Duodenal mucosa (tissue), 2 donors: ENCODE data around the gene ADGB.

ENCODE experiments used
- H3K27ac ChIP-seq: one replicate; pipeline ENCODE4 v1.7.0; 2013; ENCODE audit warnings: low read depth, low read length
- H3K27me3 ChIP-seq, 2 donors: one replicate each; pipeline ENCODE4 v1.7.0; 2013; ENCODE audit warnings: low read length in 2 of 2, control low read depth in 1 of 2; ENCODE audit not compliant: insufficient read depth in 2 of 2, control insufficient read depth in 1 of 2
- H3K36me3 ChIP-seq, 2 donors: one replicate each; pipeline ENCODE4 v1.7.0; 2013; ENCODE audit warnings: low read length in 2 of 2, control low read depth in 1 of 2; ENCODE audit not compliant: insufficient read depth in 2 of 2, control insufficient read depth in 1 of 2
- H3K4me1 ChIP-seq, 2 donors: one replicate each; pipeline ENCODE4 v1.7.0; 2013; ENCODE audit warnings: low read length in 2 of 2, control low read depth in 1 of 2; ENCODE audit not compliant: insufficient read depth in 2 of 2, control insufficient read depth in 1 of 2
- H3K4me3 ChIP-seq, 2 donors: one replicate each; pipeline ENCODE4 v1.7.0; 2013; ENCODE audit warnings: low read length in 2 of 2, low read depth in 1 of 2
- H3K9ac ChIP-seq, 2 donors: one replicate each; pipeline ENCODE4 v1.7.0; 2013; ENCODE audit warnings: low read length in 2 of 2, low read depth in 1 of 2
- H3K9me3 ChIP-seq, 2 donors: one replicate each; pipeline ENCODE4 v1.7.0; 2013; ENCODE audit warnings: low read length in 2 of 2, control low read depth in 1 of 2; ENCODE audit not compliant: control insufficient read depth in 1 of 2

ADGB gene

GRCh38 chr6:146857980-146858347, 259.2 kb downstream of the ADGB start:
- no peaks in the 10 kb centered on the region for H3K9me3 ChIP-seq
- no peak overlapping the region for H3K9ac ChIP-seq
- no peaks in the 10 kb centered on the region for H3K27me3 ChIP-seq
- H3K4me1 ChIP-seq = peaks cover 0 to 2% of the 10 kb centered on the region in 2 donors
- H3K36me3 ChIP-seq = no peaks in the 10 kb centered on the region
- no peak overlapping the region for H3K27ac ChIP-seq
- H3K4me3 ChIP-seq = peak overlapping the region; percentile 2 to 33

GRCh38 chr6:146859206-146859605, 260.4 kb downstream of the ADGB start:
- Histone ChIP-seq H3K9me3 (no peaks in the 10 kb centered on the region), H3K27me3 (no peaks in the 10 kb centered on the region), H3K4me3 (no peak overlapping the region), H3K9ac (no peak overlapping the region), H3K4me1 (peaks cover 0 to 2% of the 10 kb centered on the region in 2 donors), H3K27ac (no peak overlapping the region), H3K36me3 (no peaks in the 10 kb centered on the region)

GRCh38 chr6:146859795-146860495, 261.2 kb downstream of the ADGB start:
- H3K27me3 ChIP-seq = no peaks in the 10 kb centered on the region
- no peaks in the 10 kb centered on the region for H3K9me3 ChIP-seq
- H3K27ac ChIP-seq = no peak overlapping the region
- H3K4me3 ChIP-seq = no peak overlapping the region
- H3K36me3 ChIP-seq = no peaks in the 10 kb centered on the region
- peaks cover 0 to 2% of the 10 kb centered on the region in 2 donors for H3K4me1 ChIP-seq
- H3K9ac ChIP-seq = no peak overlapping the region

- Histone ChIP-seq H3K27ac (no peak overlapping the region), H3K9me3 (no peaks in the 10 kb centered on the region), H3K9ac (no peak overlapping the region), H3K4me3 (no peak overlapping the region), H3K27me3 (no peaks in the 10 kb centered on the region), H3K4me1 (peaks cover 0 to 2% of the 10 kb centered on the region in 2 donors), H3K36me3 (no peaks in the 10 kb centered on the region)
These were observed 261.8 kb downstream of the ADGB start for GRCh38 chr6:146860583-146860982.

GRCh38 chr6:146861029-146861563, 262.3 kb downstream of the ADGB start:
- Histone ChIP-seq H3K27me3 (no peaks in the 10 kb centered on the region), H3K4me3 (no peak overlapping the region), H3K36me3 (no peaks in the 10 kb centered on the region), H3K27ac (no peak overlapping the region), H3K9ac (no peak overlapping the region), H3K4me1 (peaks cover 0 to 2% of the 10 kb centered on the region in 2 donors), H3K9me3 (no peaks in the 10 kb centered on the region)

- Histone ChIP-seq H3K9ac (no peak overlapping the region), H3K36me3 (no peaks in the 10 kb centered on the region), H3K9me3 (no peaks in the 10 kb centered on the region), H3K4me1 (peaks cover 0 to 2% of the 10 kb centered on the region in 2 donors), H3K4me3 (no peak overlapping the region), H3K27ac (no peak overlapping the region), H3K27me3 (no peaks in the 10 kb centered on the region)
These were observed 262.9 kb downstream of the ADGB start for GRCh38 chr6:146861716-146862115.

GRCh38 chr6:146862508-146862919, 263.7 kb downstream of the ADGB start:
- Histone ChIP-seq H3K36me3 (no peaks in the 10 kb centered on the region), H3K27me3 (no peaks in the 10 kb centered on the region), H3K4me1 (peaks cover 0 to 2% of the 10 kb centered on the region in 2 donors), H3K4me3 (no peak overlapping the region), H3K9me3 (no peaks in the 10 kb centered on the region), H3K27ac (no peak overlapping the region), H3K9ac (no peak overlapping the region)

- Histone ChIP-seq H3K27ac (no peak overlapping the region), H3K4me1 (no peaks in the 10 kb centered on the region), H3K4me3 (no peak overlapping the region), H3K9ac (no peak overlapping the region), H3K36me3 (no peaks in the 10 kb centered on the region), H3K27me3 (no peaks in the 10 kb centered on the region), H3K9me3 (no peaks in the 10 kb centered on the region)
These were observed 265.5 kb downstream of the ADGB start for GRCh38 chr6:146864300-146864699.

GRCh38 chr6:146864885-146865284, 266.1 kb downstream of the ADGB start:
- Histone ChIP-seq H3K27me3 (no peaks in the 10 kb centered on the region), H3K36me3 (no peaks in the 10 kb centered on the region), H3K9ac (no peak overlapping the region), H3K4me3 (no peak overlapping the region), H3K4me1 (no peaks in the 10 kb centered on the region), H3K9me3 (no peaks in the 10 kb centered on the region), H3K27ac (no peak overlapping the region)
